HG03060 (cell line): Measurements from ENCODE around the gene RNF43.

Experiments used
- ATAC-seq: cut with Tn5 transposase; IDR thresholded peaks from one replicate; pipeline ENCODE4 v1.9.1; 2021; ENCODE audit warnings: low read depth, moderate number of reproducible peaks; ENCODE audit not compliant: unreplicated experiment

The RNF43 gene

GRCh38 chr17:58368860-58369213, 48.5 kb downstream of the RNF43 start:
- ATAC-seq: no peak
